Measurements from ENCODE around the gene PA2G4.

PA2G4 gene

DNA sequence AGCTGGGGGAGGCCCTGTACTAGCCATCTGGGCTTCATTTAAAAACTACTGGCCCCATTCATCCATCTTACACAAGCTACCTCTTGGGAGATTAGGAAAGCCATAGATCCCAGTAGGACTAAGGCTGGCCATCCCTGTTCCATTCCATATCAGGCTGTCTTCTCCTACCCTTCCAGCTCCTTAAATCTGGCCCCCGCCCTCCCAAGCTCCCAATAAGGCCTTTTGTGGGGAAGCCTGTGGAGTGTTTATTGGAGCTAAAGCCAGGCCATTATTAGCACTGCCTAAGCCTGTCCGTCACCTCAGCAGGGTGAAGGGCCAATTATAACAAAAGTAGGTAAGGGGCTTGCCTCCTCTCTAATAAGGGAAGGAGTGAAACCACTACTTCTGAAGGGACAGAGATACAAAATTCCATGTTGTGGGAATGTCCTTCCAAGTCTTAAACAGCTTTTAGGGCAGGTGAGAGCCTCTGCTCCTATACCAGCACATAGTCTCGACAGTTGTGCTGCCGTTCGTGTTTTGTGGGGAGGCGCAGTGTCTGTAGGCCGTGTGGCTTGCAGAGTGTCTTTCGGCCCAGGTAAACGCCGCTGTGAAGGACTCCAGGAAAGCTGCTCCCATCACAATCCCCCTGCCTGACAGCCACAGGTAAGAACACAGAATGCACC is 57.5 kb downstream of the PA2G4 start:
- Histone ChIP-seq H3K4me2 (peak overlapping the region; percentile 90 to 100 (median 98); a peak in 16 of 22 replicates), H4K20me1 (peaks cover 48 to 81% (median 64%) of the 10 kb centered on the region in 11 experiments), H3K4me3 (peak overlapping the region in 4 of 10 experiments; percentile 86 to 99 (median 96); a peak in 4 of 20 replicates), H3K4me1 (peaks cover 24 to 40% (median 31%) of the 10 kb centered on the region in 10 experiments), H3K9ac (peak overlapping the region in 10 of 11 experiments; percentile 93 to 98 (median 94); a peak in 18 of 22 replicates), H3K27me3 (no peaks in the 10 kb centered on the region), H3K36me3 (peaks cover 74 to 78% (median 77%) of the 10 kb centered on the region in 11 experiments), H3K9me3 (replicated peaks in 1 of 11) (no peaks in the 10 kb centered on the region), H3K27ac (peak overlapping the region in 3 of 11 experiments; percentile 93 to 97 (median 97); a peak in 3 of 22 replicates)
- TF ChIP-seq Cebpa-rat (IDR thresholded peaks at IDR 0.05), result no peak

- H3K9me3 ChIP-seq (replicated peaks in 1 of 11), result no peaks in the 10 kb centered on the region
- peak overlapping the region in 1 of 11 experiments; percentile 97; a peak in 1 of 22 replicates for H3K4me2 ChIP-seq
- H3K4me1 ChIP-seq, result peaks cover 21 to 32% (median 26%) of the 10 kb centered on the region in 10 experiments
- H3K27me3 ChIP-seq, result no peaks in the 10 kb centered on the region
- H3K36me3 ChIP-seq, result peaks cover 83 to 87% (median 85%) of the 10 kb centered on the region in 11 experiments
- no peak overlapping the region for H3K4me3 ChIP-seq
- H3K27ac ChIP-seq, result no peak overlapping the region
- no peak for TF ChIP-seq Cebpa-rat (IDR thresholded peaks at IDR 0.05)
- H3K9ac ChIP-seq, result peak overlapping the region in 5 of 11 experiments; percentile 1 to 93 (median 39); a peak in 8 of 22 replicates
- H4K20me1 ChIP-seq, result peaks cover 48 to 86% (median 64%) of the 10 kb centered on the region in 11 experiments
Observed at GRCh38 chr12:56162468-56163290, 58.3 kb downstream of the PA2G4 start.

Data from BLaER1 treated with 17β-estradiol and CSF1 and Interleukin-3, amounts not matched to agents 10 nM and 100 nM (cell line).